Femur (tissue), 1 donor: ENCODE data around the gene GABRG2.

Source experiments
- DNase-seq: peaks from one replicate; pipeline ENCODE4 v3.0.0-alpha.2; 2017

Gene GABRG2

DNA sequence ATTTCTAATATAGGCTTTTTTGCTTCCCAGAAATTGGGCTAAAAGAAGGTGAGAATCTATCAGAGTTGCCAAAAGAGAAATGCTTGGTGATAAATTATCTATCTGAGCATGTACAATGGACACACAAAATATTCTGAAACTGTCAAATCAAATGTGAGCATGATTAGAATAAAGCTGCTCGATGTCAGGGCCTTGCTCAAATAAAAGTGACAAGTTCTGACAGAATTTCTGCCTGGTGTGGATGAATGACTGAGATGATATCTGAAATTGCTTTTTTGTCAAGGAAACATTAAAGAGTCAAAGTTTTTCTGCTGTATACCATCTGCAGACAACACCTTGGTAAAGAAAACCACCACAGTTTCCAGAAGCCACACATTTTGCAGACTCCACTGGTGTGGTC lies 128.8 kb downstream of the GABRG2 start:
- DNase-seq = no peak

GRCh38 chr5:162202285-162202880 lies 134.8 kb downstream of the GABRG2 start:
- DNase-seq = no peak
